ENCODE results near the gene TRIM52. TPM values are rescaled to one million over a fixed set of nuclear protein-coding genes. Genes with fewer than 3 reads are reported as not detected.

The TRIM52 gene
- total and polyA plus RNA-seq, 4 donors = 13.2 to 35.8 (median 21.9) TPM

GRCh38 chr5:181224390-181225229 lies 36.3 kb downstream of the TRIM52 start:
- Histone ChIP-seq H3K36me3 (ENCODE audit: control insufficient read depth, insufficient read depth, low read length) (peaks cover 19% of the 10 kb centered on the region), H3K27ac (ENCODE audit: low read depth, low read length) (peak overlapping the region; percentile 99)

GRCh38 chr5:181223729-181224389 lies 37.1 kb downstream of the TRIM52 start:
- H3K9me3 ChIP-seq (ENCODE audit: control insufficient read depth, insufficient read depth, low read length) = no peaks in the 10 kb centered on the region
- peak overlapping the region; percentile 99 for H3K27ac ChIP-seq (ENCODE audit: low read depth, low read length)
- peaks cover 33% of the 10 kb centered on the region for H3K4me1 ChIP-seq (ENCODE audit: control insufficient read depth, insufficient read depth, low read length)
- peaks cover 15% of the 10 kb centered on the region for H3K27me3 ChIP-seq (ENCODE audit: control insufficient read depth, insufficient read depth, low read length)
- H3K36me3 ChIP-seq (ENCODE audit: control insufficient read depth, insufficient read depth, low read length) = peaks cover 15% of the 10 kb centered on the region
- peak in 2 of 6 donors; percentile 87 to 95 for DNase-seq (ENCODE audit: low read depth in 4 of 6, low spot score in 6 of 6)
- under 1% methylated on average over 28 of the region's 31 CpGs for WGBS (ENCODE audit: insufficient coverage)
- peak overlapping the region; percentile 96 for H3K4me3 ChIP-seq (ENCODE audit: low read depth, low read length)

More at GRCh38 chr5:181224390-181225229, 36.3 kb downstream of the TRIM52 start:
- no peak for DNase-seq (ENCODE audit: low read depth in 4 of 6, low spot score in 6 of 6)
- H3K9me3 ChIP-seq (ENCODE audit: control insufficient read depth, insufficient read depth, low read length) = no peaks in the 10 kb centered on the region
- peaks cover 10% of the 10 kb centered on the region for H3K27me3 ChIP-seq (ENCODE audit: control insufficient read depth, insufficient read depth, low read length)
- H3K4me3 ChIP-seq (ENCODE audit: low read depth, low read length) = peak overlapping the region; percentile 96
- H3K4me1 ChIP-seq (ENCODE audit: control insufficient read depth, insufficient read depth, low read length) = peaks cover 27% of the 10 kb centered on the region
- WGBS (ENCODE audit: insufficient coverage) = 87% methylated on average over 19 of the region's 22 CpGs

GRCh38 chr5:181223058-181223728 lies 37.8 kb downstream of the TRIM52 start, which contains the start of gene TRIM41:
TSS of gene TRIM41 (plus strand) at chr5:181223281. CDS start at chr5:181224000, 719 bp downstream.
- Histone ChIP-seq H3K4me3 (ENCODE audit: low read depth, low read length) (peak within 1 kb of the TSS; percentile 96), H3K4me1 (ENCODE audit: control insufficient read depth, insufficient read depth, low read length) (peaks cover 37% of the 10 kb centered on the region), H3K27me3 (ENCODE audit: control insufficient read depth, insufficient read depth, low read length) (peaks cover 15% of the 10 kb centered on the region), H3K27ac (ENCODE audit: low read depth, low read length) (peak within 1 kb of the TSS; percentile 99), H3K36me3 (ENCODE audit: control insufficient read depth, insufficient read depth, low read length) (peaks cover 15% of the 10 kb centered on the region), H3K9me3 (ENCODE audit: control insufficient read depth, insufficient read depth, low read length) (no peaks in the 10 kb centered on the region)
- peak; percentile 89 to 100 (median 96) for DNase-seq (ENCODE audit: low read depth in 4 of 6, low spot score in 6 of 6)
- WGBS (ENCODE audit: insufficient coverage) = under 1% methylated on average over 59 of the region's 59 CpGs

GRCh38 chr5:181222630-181223057 lies 38.3 kb downstream of the TRIM52 start:
- peaks cover 18% of the 10 kb centered on the region for H3K27me3 ChIP-seq (ENCODE audit: control insufficient read depth, insufficient read depth, low read length)
- 0% methylated on average over 13 of the region's 18 CpGs for WGBS (ENCODE audit: insufficient coverage)
- H3K36me3 ChIP-seq (ENCODE audit: control insufficient read depth, insufficient read depth, low read length) = peaks cover 11% of the 10 kb centered on the region
- peak overlapping the region; percentile 96 for H3K4me3 ChIP-seq (ENCODE audit: low read depth, low read length)
- H3K4me1 ChIP-seq (ENCODE audit: control insufficient read depth, insufficient read depth, low read length) = peaks cover 41% of the 10 kb centered on the region
- no peak for DNase-seq (ENCODE audit: low read depth in 4 of 6, low spot score in 6 of 6)
- no peaks in the 10 kb centered on the region for H3K9me3 ChIP-seq (ENCODE audit: control insufficient read depth, insufficient read depth, low read length)
- H3K27ac ChIP-seq (ENCODE audit: low read depth, low read length) = peak overlapping the region; percentile 99

GRCh38 chr5:181221792-181222629 lies 38.9 kb downstream of the TRIM52 start:
- no peaks in the 10 kb centered on the region for H3K9me3 ChIP-seq (ENCODE audit: control insufficient read depth, insufficient read depth, low read length)
- peaks cover 6% of the 10 kb centered on the region for H3K36me3 ChIP-seq (ENCODE audit: control insufficient read depth, insufficient read depth, low read length)
- H3K27ac ChIP-seq (ENCODE audit: low read depth, low read length) = peak overlapping the region; percentile 99
- peaks cover 47% of the 10 kb centered on the region for H3K4me1 ChIP-seq (ENCODE audit: control insufficient read depth, insufficient read depth, low read length)
- H3K27me3 ChIP-seq (ENCODE audit: control insufficient read depth, insufficient read depth, low read length) = peaks cover 24% of the 10 kb centered on the region
- DNase-seq (ENCODE audit: low read depth in 4 of 6, low spot score in 6 of 6) = peak in 4 of 6 donors; percentile 87 to 98 (median 94)
- 2% methylated on average over 50 of the region's 50 CpGs for WGBS (ENCODE audit: insufficient coverage)
- peak overlapping the region; percentile 96 for H3K4me3 ChIP-seq (ENCODE audit: low read depth, low read length)

GRCh38 chr5:181221105-181221791 lies 39.7 kb downstream of the TRIM52 start:
- Histone ChIP-seq H3K4me3 (ENCODE audit: low read depth, low read length) (peak overlapping the region; percentile 96), H3K27ac (ENCODE audit: low read depth, low read length) (peak overlapping the region; percentile 99), H3K27me3 (ENCODE audit: control insufficient read depth, insufficient read depth, low read length) (peaks cover 28% of the 10 kb centered on the region), H3K36me3 (ENCODE audit: control insufficient read depth, insufficient read depth, low read length) (no peaks in the 10 kb centered on the region), H3K4me1 (ENCODE audit: control insufficient read depth, insufficient read depth, low read length) (peaks cover 54% of the 10 kb centered on the region), H3K9me3 (ENCODE audit: control insufficient read depth, insufficient read depth, low read length) (no peaks in the 10 kb centered on the region)
- 33% methylated on average over 24 of the region's 27 CpGs for WGBS (ENCODE audit: insufficient coverage)
- DNase-seq (ENCODE audit: low read depth in 4 of 6, low spot score in 6 of 6) = no peak

GRCh38 chr5:181220178-181220515 lies 40.8 kb downstream of the TRIM52 start:
- 68% methylated on average over 8 of the region's 10 CpGs for WGBS (ENCODE audit: insufficient coverage)
- no peak overlapping the region for H3K4me3 ChIP-seq (ENCODE audit: low read depth, low read length)
- DNase-seq (ENCODE audit: low read depth in 4 of 6, low spot score in 6 of 6) = no peak
- H3K27ac ChIP-seq (ENCODE audit: low read depth, low read length) = no peak overlapping the region
- peaks cover 34% of the 10 kb centered on the region for H3K27me3 ChIP-seq (ENCODE audit: control insufficient read depth, insufficient read depth, low read length)
- H3K9me3 ChIP-seq (ENCODE audit: control insufficient read depth, insufficient read depth, low read length) = no peaks in the 10 kb centered on the region
- no peaks in the 10 kb centered on the region for H3K36me3 ChIP-seq (ENCODE audit: control insufficient read depth, insufficient read depth, low read length)
- peaks cover 58% of the 10 kb centered on the region for H3K4me1 ChIP-seq (ENCODE audit: control insufficient read depth, insufficient read depth, low read length)

GRCh38 chr5:181219262-181220177 lies 41.4 kb downstream of the TRIM52 start:
- DNase-seq (ENCODE audit: low read depth in 4 of 6, low spot score in 6 of 6) = no peak
- no peaks in the 10 kb centered on the region for H3K9me3 ChIP-seq (ENCODE audit: control insufficient read depth, insufficient read depth, low read length)
- no peaks in the 10 kb centered on the region for H3K36me3 ChIP-seq (ENCODE audit: control insufficient read depth, insufficient read depth, low read length)
- H3K27ac ChIP-seq (ENCODE audit: low read depth, low read length) = no peak overlapping the region
- WGBS (ENCODE audit: insufficient coverage) = 28% methylated on average over 47 of the region's 49 CpGs
- no peak overlapping the region for H3K4me3 ChIP-seq (ENCODE audit: low read depth, low read length)
- H3K27me3 ChIP-seq (ENCODE audit: control insufficient read depth, insufficient read depth, low read length) = peaks cover 38% of the 10 kb centered on the region
- peaks cover 54% of the 10 kb centered on the region for H3K4me1 ChIP-seq (ENCODE audit: control insufficient read depth, insufficient read depth, low read length)

Measured in spinal cord (tissue), 10 donors.